ENCODE measurements around the gene CPNE2.

Gene CPNE2

GRCh38 chr16:57147381-57148221 lies 55.2 kb downstream of the CPNE2 start:
- DNase-seq: no peak

- no peak for DNase-seq
These were observed 56.1 kb downstream of the CPNE2 start for GRCh38 chr16:57148481-57148880.

GRCh38 chr16:57149391-57149790 lies 57.0 kb downstream of the CPNE2 start:
- no peak for DNase-seq

DNA sequence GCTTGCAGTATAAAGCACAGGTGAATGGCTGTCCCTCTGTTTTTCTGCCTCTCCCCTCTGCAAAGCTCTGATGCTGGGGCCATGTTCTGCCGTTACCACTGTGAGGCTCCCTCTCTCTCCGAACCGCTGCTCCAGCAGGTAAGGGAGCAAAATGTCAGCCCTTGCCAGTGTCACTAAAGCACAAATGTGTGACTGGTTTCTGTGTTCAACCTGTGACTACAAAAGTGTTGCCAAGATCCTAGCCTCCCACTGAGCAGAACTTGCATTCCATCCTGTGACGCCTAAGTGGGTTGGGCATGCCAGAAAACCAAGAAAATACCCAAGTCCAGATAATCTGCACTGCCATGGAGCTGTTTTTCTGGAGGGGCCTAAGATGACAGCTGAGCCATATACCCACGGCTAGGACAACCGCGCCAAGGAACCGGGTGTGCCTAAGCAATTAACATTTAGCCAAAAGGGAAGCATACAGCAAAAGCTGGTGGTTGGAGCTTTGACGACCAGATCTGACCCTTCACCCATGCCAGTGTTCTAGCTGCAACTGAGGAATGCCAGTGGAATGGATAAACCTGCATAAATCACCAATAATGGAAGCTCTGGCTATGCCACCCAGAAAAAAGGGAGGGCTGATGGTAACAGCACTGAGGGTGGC lies 58.4 kb downstream of the CPNE2 start:
- no peak for DNase-seq

GRCh38 chr16:57151369-57151768 lies 59.0 kb downstream of the CPNE2 start:
- DNase-seq: no peak

DNA sequence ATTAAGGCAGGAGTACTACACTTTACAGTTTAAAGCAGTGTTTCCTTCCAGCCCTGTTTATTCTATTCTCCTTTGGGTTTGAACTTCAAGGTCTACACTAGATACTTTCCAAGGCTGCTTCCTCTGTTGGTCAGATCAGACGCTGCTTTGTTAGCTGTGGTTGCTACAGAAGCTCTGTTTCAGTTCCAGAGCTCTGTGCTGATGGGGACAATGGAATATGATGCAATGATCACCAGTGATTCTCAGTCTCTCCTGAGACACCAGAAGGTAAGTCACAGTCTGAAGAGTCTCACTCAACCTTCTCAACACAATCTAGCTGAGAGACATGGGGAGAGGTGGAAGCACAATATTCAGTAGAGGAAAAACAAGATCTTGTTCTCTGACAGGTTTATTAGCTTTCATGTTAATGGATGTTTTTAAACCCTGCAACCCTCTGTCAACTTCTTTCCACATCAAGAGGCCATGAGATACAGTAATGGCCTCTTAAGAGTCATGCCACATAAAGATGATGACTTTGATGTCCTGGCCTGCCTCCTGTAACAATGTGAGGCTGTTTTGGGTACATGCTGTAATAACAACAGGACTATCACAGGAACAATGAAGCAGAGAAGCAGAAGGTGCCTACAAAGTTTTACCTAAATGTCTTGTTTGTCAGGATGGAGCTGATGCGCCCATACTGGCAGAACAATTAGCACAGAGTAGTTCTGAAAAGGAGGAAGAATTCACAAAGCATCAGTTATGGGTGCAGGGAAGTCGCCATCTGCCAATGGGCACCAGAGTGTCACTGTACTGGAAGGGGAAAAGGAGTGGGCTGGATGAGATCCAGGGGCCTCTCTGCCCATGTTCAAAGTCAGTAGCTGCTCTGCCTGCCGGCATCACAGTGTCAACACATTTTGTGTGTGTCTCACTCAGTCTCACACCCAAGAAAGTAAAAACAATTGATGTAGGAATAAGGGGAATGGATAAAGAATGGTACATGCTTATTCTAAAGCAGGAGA lies 60.0 kb downstream of the CPNE2 start:
- DNase-seq: no peak

GRCh38 chr16:57153841-57154240 lies 61.5 kb downstream of the CPNE2 start:
- no peak for DNase-seq

DNA sequence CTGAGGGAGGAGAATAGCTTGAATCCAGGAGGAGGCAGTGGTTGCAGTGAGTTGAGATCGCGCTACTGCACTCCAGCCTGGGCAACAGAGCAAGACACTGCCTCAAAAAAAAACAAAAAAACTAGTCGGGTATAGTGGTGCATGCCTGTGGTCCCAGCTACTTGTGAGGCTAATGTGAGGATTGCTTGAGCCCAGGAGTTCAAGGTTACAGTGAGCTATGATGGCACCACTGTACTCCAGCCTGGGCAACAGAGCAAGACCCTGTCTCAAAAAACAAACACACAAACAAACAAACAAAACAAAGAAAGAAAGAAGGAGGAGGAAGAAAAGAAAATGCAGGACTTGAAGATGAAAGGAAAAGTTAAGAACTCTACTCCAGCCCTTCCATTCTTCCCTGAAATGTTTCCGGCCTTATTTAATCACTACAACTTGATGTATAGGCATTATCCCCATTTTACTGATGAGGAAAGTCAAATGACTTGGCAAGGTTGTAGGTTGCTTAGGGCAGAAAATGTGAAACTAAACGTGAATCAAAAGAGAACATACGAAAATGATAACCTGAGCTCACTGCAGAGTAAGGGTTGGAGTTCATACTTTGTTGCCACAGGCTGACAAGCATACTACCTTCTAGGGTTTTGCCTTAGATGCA lies 63.4 kb downstream of the CPNE2 start:
- no peak for DNase-seq

GRCh38 chr16:57156351-57156703 lies 63.9 kb downstream of the CPNE2 start:
- no peak for DNase-seq

- DNase-seq: no peak
These were observed 65.2 kb downstream of the CPNE2 start for GRCh38 chr16:57157533-57157932.

DNA sequence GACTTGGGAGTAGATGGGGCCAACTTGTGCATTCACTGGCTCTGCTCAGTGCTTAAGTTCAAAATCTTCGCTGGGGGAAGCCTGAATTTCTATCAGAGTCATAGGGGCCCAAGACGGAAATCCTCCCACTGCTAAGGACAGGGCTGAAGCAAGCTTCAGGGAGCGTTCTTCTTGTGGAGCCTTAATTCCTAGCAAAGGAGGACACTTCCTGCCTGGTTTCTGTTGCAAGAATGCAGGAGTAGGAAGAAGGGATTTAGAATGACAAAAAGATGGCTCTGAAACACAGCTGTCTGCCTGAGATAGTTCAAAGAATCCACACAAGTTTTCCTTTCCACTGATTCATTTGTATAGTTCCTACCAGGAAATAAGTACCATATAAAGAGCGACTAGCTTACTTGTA lies 67.1 kb downstream of the CPNE2 start:
- DNase-seq: no peak

- DNase-seq: no peak
These were observed 71.5 kb downstream of the CPNE2 start for GRCh38 chr16:57163842-57164241.

- DNase-seq: no peak
These were observed 73.1 kb downstream of the CPNE2 start for GRCh38 chr16:57165483-57165882.

DNA sequence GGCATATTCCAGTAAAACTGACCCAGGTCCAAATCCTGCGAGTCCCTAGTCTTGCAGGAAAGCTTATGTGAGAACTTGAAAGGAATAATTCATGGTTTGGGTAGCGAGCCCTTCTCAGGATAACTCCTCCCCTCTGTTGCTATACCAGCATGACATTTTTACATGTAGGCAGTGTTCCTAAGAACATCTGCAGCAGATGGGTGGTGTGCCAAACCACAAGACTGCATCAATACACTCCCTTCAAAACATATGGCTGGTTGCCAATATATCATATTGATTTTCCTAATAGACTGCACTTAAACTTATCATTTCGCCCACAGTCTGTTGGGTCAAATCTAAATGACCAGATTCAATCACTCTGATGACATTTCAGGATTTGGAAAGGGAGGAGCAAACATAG lies 73.6 kb downstream of the CPNE2 start:
- DNase-seq: no peak

- DNase-seq: no peak
These were observed 74.1 kb downstream of the CPNE2 start for GRCh38 chr16:57166451-57166850.

DNA sequence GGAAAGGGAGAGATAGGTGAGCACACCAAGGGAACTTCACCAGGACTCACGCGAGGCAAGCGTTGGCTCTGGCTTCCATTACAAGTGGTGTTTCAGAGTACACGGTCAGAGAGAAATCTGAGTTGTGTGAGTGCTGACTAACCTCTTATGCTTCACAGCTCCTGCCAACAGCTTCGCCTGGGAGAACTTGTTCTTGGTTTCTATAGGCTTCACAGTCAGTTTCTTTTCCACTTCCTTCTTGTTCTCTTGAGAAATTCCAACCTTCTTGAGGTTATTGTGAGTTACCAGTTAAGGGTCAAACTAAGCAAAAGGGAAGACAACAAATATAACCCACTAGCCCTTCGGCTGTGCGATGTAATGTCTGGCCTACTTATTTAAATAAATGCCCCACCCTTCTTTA lies 74.6 kb downstream of the CPNE2 start:
- no peak for DNase-seq

DNA sequence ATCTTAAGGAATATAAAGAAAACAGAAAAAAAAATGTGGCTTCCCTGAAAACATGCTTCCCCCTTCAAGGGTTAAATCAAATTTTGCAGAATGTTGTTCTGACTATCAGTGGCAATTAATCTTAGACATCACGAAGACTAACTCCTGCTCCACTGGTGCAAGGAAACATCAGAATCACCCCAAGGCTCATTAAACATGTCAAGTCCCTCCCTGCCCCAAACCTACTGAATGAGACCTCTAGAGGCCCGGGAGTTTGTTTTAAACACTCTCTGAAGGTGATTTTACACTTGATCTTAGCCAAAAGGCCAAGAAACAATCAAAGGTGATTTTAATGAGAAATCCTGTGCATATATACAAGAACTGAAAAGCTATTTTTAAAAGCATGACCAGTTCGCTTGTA lies 75.2 kb downstream of the CPNE2 start:
- no peak for DNase-seq

DNA sequence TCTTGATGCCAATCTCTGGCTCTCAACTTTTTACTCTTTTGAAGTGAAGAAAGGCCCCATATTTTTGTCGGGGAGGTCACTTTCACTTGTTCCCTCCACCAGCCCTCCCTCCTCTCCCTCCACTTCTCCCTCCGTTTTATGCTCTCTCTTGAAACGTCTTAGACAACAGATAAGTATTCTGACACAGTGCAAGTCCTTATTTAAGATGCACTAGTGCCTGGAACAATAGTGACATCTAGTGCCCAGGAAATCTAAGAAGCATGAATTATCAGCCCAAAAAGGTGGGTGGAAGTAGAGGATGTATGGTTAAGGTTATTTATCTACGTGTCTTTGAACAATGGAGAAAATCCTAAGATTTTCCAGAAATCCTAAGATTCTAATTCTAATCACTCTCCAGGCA lies 75.6 kb downstream of the CPNE2 start:
- DNase-seq: no peak

- DNase-seq: no peak
These were observed 76.9 kb downstream of the CPNE2 start for GRCh38 chr16:57169327-57169726.

- no peak for DNase-seq
These were observed 80.4 kb downstream of the CPNE2 start for GRCh38 chr16:57172721-57173290.

DNA sequence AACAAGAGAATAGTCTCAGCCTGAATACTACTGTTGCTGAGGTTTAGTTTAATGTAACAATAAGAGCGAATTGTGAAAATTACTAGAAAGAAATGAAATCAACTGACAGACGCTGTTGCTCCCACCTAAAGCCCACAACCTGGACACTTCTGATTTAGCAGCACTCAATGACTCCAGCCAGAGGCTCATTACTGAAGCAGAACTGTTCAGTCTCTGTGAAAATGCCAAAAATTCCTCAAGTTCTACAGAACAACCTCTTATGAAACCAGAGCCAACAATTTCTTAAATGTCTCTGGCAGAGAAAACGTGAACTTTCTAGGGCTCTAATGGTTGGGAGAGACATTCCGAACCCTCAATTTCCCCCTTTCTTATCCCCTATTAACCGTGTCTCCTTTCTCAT lies 83.5 kb downstream of the CPNE2 start:
- no peak for DNase-seq

GRCh38 chr16:57178196-57178595 lies 85.8 kb downstream of the CPNE2 start:
- no peak for DNase-seq

DNA sequence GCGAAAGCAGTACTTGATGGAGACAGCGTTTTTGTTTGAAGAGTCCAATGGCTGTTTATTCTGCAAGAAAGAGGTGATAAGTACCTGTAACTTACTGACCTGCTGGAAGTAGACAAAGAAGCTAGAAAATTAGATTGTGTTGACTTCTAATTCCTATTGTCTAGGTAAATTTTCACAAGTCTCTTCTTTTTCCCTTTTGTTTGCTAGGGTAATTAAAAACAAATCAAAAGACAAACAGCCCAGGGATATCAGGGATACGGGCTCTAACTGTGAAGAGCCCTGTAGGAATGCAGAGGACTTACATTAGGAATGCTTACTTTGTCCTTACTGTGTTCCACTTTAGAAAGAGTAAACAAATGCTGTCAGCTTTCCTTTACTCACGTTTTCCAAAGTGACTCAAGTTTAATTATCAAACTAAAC lies 86.4 kb downstream of the CPNE2 start:
- DNase-seq: no peak

Measured in NCI-H774 (cell line).